IMR-90 (cell line): ENCODE data around the gene IL1RL1. TPM values are rescaled to one million over a fixed set of nuclear protein-coding genes. Genes with fewer than 3 reads are reported as not detected.

Experiments used
- ATAC-seq: fragments of 200-7000 bp; cut with Tn5 transposase; 2 replicates; pipeline ENCODE4 v1.9.1; 2020; ENCODE audit warnings: low read depth, mild to moderate bottlenecking, moderate library complexity
- BruUV-seq: library from RNA; stranded (reverse); fragments of 400-500 nt; replicated peaks from 2 replicates; lab custom pipeline; 2021; lab: Mats Ljungman, UMichigan
- CTCF ChIA-PET: fragments of 300-600 bp; formaldehyde crosslinking; extraction: SDS; loops from one replicate; lab custom pipeline; 2021; ENCODE audit warnings: antibody characterized with exemption; lab: Yijun Ruan, JAX
- POLR2A ChIA-PET: fragments of 300-600 bp; sonication (Branson Sonifier 250); formaldehyde crosslinking; loops from one replicate; lab custom pipeline; 2022; ENCODE audit warnings: antibody characterized with exemption; ENCODE audit not compliant: unreplicated experiment; lab: Charles Lee
- DNase-seq: peaks from one replicate; pipeline ENCODE4 v3.0.0; 2013
- H2AFZ ChIP-seq: replicated peaks from 2 replicates; pipeline ENCODE3; 2013; ENCODE audit warnings: low read length, mild to moderate bottlenecking; ENCODE audit not compliant: poor library complexity
- H2AK5ac ChIP-seq: 2 replicates; pipeline ENCODE4 v1.6.1; 2013; ENCODE audit warnings: low read depth, low read length, inconsistent platforms
- H2AK9ac ChIP-seq: replicated peaks from 2 replicates; pipeline ENCODE3; 2013; ENCODE audit warnings: mild to moderate bottlenecking, low read depth, low read length, moderate library complexity; ENCODE audit not compliant: poor library complexity
- H2BK120ac ChIP-seq: 2 replicates; pipeline ENCODE4 v1.6.1; 2013; ENCODE audit warnings: low read depth, low read length, inconsistent platforms
- H2BK15ac ChIP-seq: 3 replicates; pipeline ENCODE4 v1.6.1; 2013; ENCODE audit warnings: low read depth, low read length, inconsistent platforms
- H2BK20ac ChIP-seq: 2 replicates; pipeline ENCODE4 v1.6.1; 2013; ENCODE audit warnings: low read depth, mild to moderate bottlenecking, inconsistent platforms, low read length, moderate library complexity
- H2BK5ac ChIP-seq: 2 replicates; pipeline ENCODE4 v1.6.1; 2013; ENCODE audit warnings: mild to moderate bottlenecking, low read depth, low read length, inconsistent platforms; ENCODE audit not compliant: poor library complexity, severe bottlenecking
- H3K14ac ChIP-seq: replicated peaks from 2 replicates; pipeline ENCODE4 v1.6.1; 2013; ENCODE audit warnings: low read depth, low read length, inconsistent platforms
- H3K18ac ChIP-seq: 2 replicates; pipeline ENCODE4 v1.6.1; 2013; ENCODE audit warnings: low read depth, low read length, control low read depth
- H3K23ac ChIP-seq: 2 replicates; pipeline ENCODE4 v1.6.1; 2013; ENCODE audit warnings: low read depth, low read length, inconsistent platforms
- H3K27ac ChIP-seq: 2 replicates; pipeline ENCODE4 v1.5.1; 2013; ENCODE audit warnings: mild to moderate bottlenecking, control low read depth, low read length; ENCODE audit not compliant: insufficient read depth
- H3K27me3 ChIP-seq: 2 replicates; pipeline ENCODE4 v1.6.1; 2013; ENCODE audit warnings: low read length; ENCODE audit not compliant: control insufficient read depth, insufficient read depth
- H3K36me3 ChIP-seq: 2 replicates; pipeline ENCODE4 v1.6.1; 2013; ENCODE audit warnings: low read length, mixed read lengths; ENCODE audit not compliant: control insufficient read depth, insufficient read depth
- H3K4ac ChIP-seq: 2 replicates; pipeline ENCODE4 v1.6.1; 2013; ENCODE audit warnings: low read depth, low read length, inconsistent platforms
- H3K4me1 ChIP-seq: 2 replicates; pipeline ENCODE4 v1.6.1; 2013; ENCODE audit warnings: low read length, mixed read lengths; ENCODE audit not compliant: control insufficient read depth, insufficient read depth
- H3K4me2 ChIP-seq: 2 replicates; pipeline ENCODE4 v1.6.1; 2013; ENCODE audit warnings: low read depth, mild to moderate bottlenecking, control low read depth, low read length, moderate library complexity
- H3K4me3 ChIP-seq: 2 replicates; pipeline ENCODE4 v1.5.1; 2013; ENCODE audit warnings: low read depth, mild to moderate bottlenecking, control low read depth, low read length, moderate library complexity; ENCODE audit not compliant: insufficient read depth
- H3K56ac ChIP-seq: 2 replicates; pipeline ENCODE4 v1.6.1; 2013; ENCODE audit warnings: low read length, inconsistent platforms; ENCODE audit not compliant: insufficient read depth; ENCODE audit errors: extremely low read depth
- H3K79me1 ChIP-seq, 2 experiments: 2 replicates each; pipeline ENCODE4 v1.6.1; 2013; ENCODE audit warnings: low read length in 2 of 2, inconsistent platforms in 1 of 2, low read depth in 1 of 2
- H3K9ac ChIP-seq: 2 replicates; pipeline ENCODE4 v1.6.1; 2013; ENCODE audit warnings: low read depth, low read length, control low read depth
- H3K9me1 ChIP-seq: 2 replicates; pipeline ENCODE4 v1.6.1; 2013; ENCODE audit warnings: low read length, inconsistent platforms; ENCODE audit not compliant: insufficient read depth
- H3K9me3 ChIP-seq: 2 replicates; pipeline ENCODE4 v1.6.1; 2013; ENCODE audit warnings: low read length; ENCODE audit not compliant: control insufficient read depth, insufficient read depth
- H4K20me1 ChIP-seq: 2 replicates; pipeline ENCODE4 v1.6.1; 2013; ENCODE audit warnings: low read length, inconsistent platforms; ENCODE audit not compliant: insufficient read depth
- H4K5ac ChIP-seq: 2 replicates; pipeline ENCODE4 v1.6.1; 2013; ENCODE audit warnings: mild to moderate bottlenecking, low read depth, low read length, control low read depth
- H4K8ac ChIP-seq, 2 experiments: 2 replicates each; pipeline ENCODE4 v1.6.1; 2013; ENCODE audit warnings: low read depth in 2 of 2, low read length in 2 of 2, control low read depth in 1 of 2, inconsistent platforms in 1 of 2
- H4K91ac ChIP-seq: 2 replicates; pipeline ENCODE4 v1.6.1; 2013; ENCODE audit warnings: low read depth, low read length, inconsistent platforms; ENCODE audit not compliant: insufficient read depth
- BHLHE40 ChIP-seq: fragments of 150-350 bp; IDR thresholded peaks from 2 replicates; pipeline ENCODE4 v1.6.1; 2016; ENCODE audit warnings: mild to moderate bottlenecking, low read depth, low read length
- CHD1 ChIP-seq: IDR thresholded peaks from 2 replicates; pipeline ENCODE4 v1.6.1; 2012; ENCODE audit warnings: low read depth, low read length, improper control_type of control experiment
- FOS ChIP-seq: fragments of 150-350 bp; IDR thresholded peaks from 2 replicates; pipeline ENCODE4 v1.6.1; 2016; ENCODE audit warnings: low read depth, low read length
- MAFK ChIP-seq: IDR thresholded peaks from 2 replicates; pipeline ENCODE4 v1.6.1; 2012; ENCODE audit warnings: low read depth, low read length, improper control_type of control experiment
- MAZ ChIP-seq: IDR thresholded peaks from 2 replicates; pipeline ENCODE4 v1.6.1; 2012; ENCODE audit warnings: low read depth, mild to moderate bottlenecking, low read length, improper control_type of control experiment, moderate library complexity, borderline replicate concordance
- RFX5 ChIP-seq: IDR thresholded peaks from 2 replicates; pipeline ENCODE4 v1.8.0; 2012; ENCODE audit warnings: low read depth, mild to moderate bottlenecking, low read length, moderate library complexity
- WGBS, 2 experiments: methylation state at CpG; one replicate each; pipeline versions ENCODE4 v1.1.5 to v1.1.7; 2013; ENCODE audit warnings: missing lambda C conversion rate in 2 of 2; ENCODE audit not compliant: insufficient read length in 1 of 2; ENCODE audit errors: extremely low coverage in 2 of 2; 5-methylcytosine and 5-hydroxymethylcytosine counted together
- dilution Hi-C: fragments of 300-500 bp; cut with HindIII; formaldehyde crosslinking; loops from one replicate; pipeline ENCODE4 v1.14.3; 2018; ENCODE audit warnings: low sequenced_read_pairs; ENCODE audit not compliant: unreplicated experiment
- in situ Hi-C: fragments of 300-500 bp; cut with MboI; formaldehyde crosslinking; loops from 3 replicates; pipeline ENCODE4 v1.14.3; 2019; ENCODE audit warnings: low sequenced_read_pairs, inconsistent platforms, mixed read lengths
- intact Hi-C: fragments of 100-400 bp; cut with micrococcal nuclease; formaldehyde crosslinking; loops from 2 replicates; pipeline ENCODE4 v1.10.0; 2022
- polyA plus RNA-seq, 3 experiments: library from polyadenylated mRNA; depleted of rRNA; stranded (reverse); fragments of >200 nt; gene quantifications; 2 replicates each; pipeline ENCODE4 v1.2.3, GENCODE V29; 2012; ENCODE audit warnings: low replicate concordance in 1 of 3
- total RNA-seq: library from RNA; depleted of rRNA; stranded (reverse); fragments of >200 nt; gene quantifications from 2 replicates; pipeline ENCODE4 v1.2.3, GENCODE V29; 2012

The IL1RL1 gene
- total and polyA plus RNA-seq, 2 of the 4 experiments (the other 2 are of a cell fraction): under 0.01 to 0.14 TPM

DNA sequence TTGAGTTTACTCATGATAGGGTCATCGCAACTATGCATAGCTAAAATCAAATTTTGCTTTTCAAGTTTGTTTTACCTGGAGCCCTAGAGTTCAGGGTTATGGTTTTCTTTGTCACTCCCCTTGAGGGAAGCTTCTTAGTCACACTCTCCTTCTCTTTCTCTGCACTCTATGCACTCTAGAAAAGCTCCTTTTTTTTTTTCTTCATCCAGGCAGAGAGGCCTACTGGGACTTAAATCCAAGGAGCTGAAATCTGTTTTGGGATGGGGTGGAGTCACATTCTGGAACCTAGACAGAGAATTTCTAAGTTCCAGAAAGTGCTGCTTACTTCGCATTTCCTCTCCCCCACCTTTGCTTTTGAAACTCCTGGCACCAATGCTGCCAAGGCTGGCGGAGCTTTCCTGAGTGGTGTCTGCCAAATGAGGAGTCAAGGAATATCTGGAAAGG, 25.2 kb downstream of the IL1RL1 start:
- POLR2A ChIA-PET: no interaction called here
- Histone ChIP-seq H4K20me1 (no peaks in the 10 kb centered on the region), H2AK5ac (no peak overlapping the region), H3K18ac (no peak overlapping the region), H3K4me1 (peaks cover 2% of the 10 kb centered on the region; the same call in 1 of the 2 replicates), H2BK5ac (no peak overlapping the region), H2AK9ac (no peak overlapping the region), H4K5ac (no peak overlapping the region), H3K14ac (no peak overlapping the region), H3K23ac (no peak overlapping the region), H4K8ac (no peak overlapping the region), H4K91ac (no peak overlapping the region), H3K36me3 (no peaks in the 10 kb centered on the region), H3K9ac (no peak overlapping the region), H2AFZ (no peak overlapping the region), H3K56ac (no peak overlapping the region), H3K27ac (no peak overlapping the region), H3K4me2 (no peak overlapping the region), H3K9me3 (no peaks in the 10 kb centered on the region), H3K4me3 (no peak overlapping the region), H3K27me3 (peaks cover under 1% of the 10 kb centered on the region; the same call in 1 of the 2 replicates), H3K9me1 (no peaks in the 10 kb centered on the region; the same call in 1 of the 2 replicates), H3K4ac (no peak overlapping the region), H2BK15ac (no peak overlapping the region), H3K79me1 (no peaks in the 10 kb centered on the region), H2BK20ac (no peak overlapping the region), H2BK120ac (peak overlapping the region; percentile 10; the same call in 1 of the 2 replicates)
- ATAC-seq (no peak), DNase-seq (peak; percentile 32)
- intact Hi-C loops (no loop called here), in situ Hi-C loops (no loop called here), dilution Hi-C loops (no loop called here)
- CTCF ChIA-PET: interaction anchor here (0.6 to 1.4 kb wide), 2 partner anchors 29 to 37 kb away, joined by 3 read pairs; no protein-coding TSS in a partner anchor
- WGBS, 2 experiments: no CpG with 5 or more reads among the region's 3 CpGs
- no TSS peak for BruUV-seq
- TF ChIP-seq FOS (no peak), RFX5 (no peak), MAFK (no peak), CHD1 (no peak), BHLHE40 (no peak), MAZ (no peak)
